HG02642 (cell line): ENCODE results near the gene INSYN2A.

ENCODE experiments used
- ATAC-seq: cut with Tn5 transposase; IDR thresholded peaks from one replicate; pipeline ENCODE4 v1.9.1; 2021; ENCODE audit warnings: mild to moderate bottlenecking; ENCODE audit not compliant: unreplicated experiment, poor library complexity

The INSYN2A gene, protein sequence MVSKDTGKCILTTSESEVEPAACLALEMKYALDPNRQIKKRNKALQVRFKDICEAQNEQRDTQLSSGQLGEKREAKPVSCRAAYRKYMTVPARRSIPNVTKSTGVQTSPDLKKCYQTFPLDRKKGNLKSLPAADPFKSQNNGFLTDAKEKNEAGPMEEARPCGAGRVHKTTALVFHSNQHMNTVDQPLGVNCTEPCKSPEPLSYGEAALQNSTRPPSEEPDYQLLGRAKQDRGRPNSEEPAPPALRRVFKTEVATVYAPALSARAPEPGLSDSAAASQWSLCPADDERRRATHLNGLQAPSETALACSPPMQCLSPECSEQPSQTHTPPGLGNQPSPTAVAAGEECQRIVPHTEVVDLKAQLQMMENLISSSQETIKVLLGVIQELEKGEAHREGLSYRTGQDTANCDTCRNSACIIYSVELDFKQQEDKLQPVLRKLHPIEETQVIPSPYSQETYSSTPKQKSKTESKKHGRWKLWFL

GRCh38 chr10:127196282-127197153, at the start of gene INSYN2A:
Gene INSYN2A, minus strand, starts transcription at chr10:127196591. Its CDS starts 20,196 bp downstream, at chr10:127176395.
- ATAC-seq: no peak

GRCh38 chr10:127245456-127245855, 49.1 kb upstream of the INSYN2A start:
- ATAC-seq: no peak

- ATAC-seq: no peak
Measured at GRCh38 chr10:127243490-127244272, 47.3 kb upstream of the INSYN2A start.

GRCh38 chr10:127242914-127243313, 46.5 kb upstream of the INSYN2A start:
- no peak for ATAC-seq

DNA sequence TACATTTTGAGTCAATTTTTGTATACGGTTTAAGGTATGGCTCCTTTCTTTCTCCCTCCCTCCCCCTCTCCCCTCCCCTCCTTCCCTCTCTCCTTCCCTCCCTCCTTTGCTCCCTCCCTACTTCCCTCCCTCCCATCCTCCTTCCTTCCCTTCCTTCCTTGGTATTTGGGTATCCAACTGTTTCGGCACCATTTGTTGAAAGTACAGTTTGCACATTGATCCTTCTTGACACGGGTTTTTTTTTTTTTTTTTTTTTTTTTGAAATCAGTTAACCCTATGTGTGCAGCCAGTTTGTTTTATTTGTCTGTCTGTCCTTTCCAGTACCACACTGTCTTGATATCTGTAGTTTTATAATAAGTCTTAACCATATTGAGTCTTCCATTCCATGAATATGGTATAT, 39.9 kb upstream of the INSYN2A start:
- no peak for ATAC-seq

- ATAC-seq: no peak
Measured at GRCh38 chr10:127234306-127234800, 38.0 kb upstream of the INSYN2A start.

DNA sequence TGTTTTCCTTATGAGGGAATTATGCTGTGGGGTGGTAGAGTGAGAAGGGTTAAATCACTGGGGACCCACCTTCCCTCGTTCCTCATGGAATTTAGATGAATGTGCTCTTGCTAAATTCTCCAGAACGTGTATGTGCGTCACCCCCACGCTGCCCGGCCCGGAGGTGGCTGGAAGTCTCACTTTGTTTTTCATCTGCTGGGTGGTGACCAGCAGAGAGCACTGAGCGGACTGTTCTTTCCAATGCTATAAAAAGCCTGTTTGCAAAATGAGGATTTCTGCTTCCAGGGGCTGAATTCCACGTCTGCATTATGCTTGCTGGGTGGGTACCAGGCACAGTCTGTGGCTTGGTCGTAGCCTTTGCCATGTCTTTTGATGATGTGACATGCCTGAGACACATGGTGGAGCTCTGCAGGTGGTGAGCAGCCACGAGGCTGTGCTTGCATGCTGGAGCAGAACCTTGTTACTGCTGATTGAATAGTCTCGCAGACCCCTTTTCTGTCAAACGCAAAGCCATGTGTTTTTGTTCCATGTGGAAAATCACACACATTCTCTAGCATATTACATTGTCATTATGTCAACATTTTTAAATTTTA, 31.9 kb upstream of the INSYN2A start:
- ATAC-seq: no peak

DNA sequence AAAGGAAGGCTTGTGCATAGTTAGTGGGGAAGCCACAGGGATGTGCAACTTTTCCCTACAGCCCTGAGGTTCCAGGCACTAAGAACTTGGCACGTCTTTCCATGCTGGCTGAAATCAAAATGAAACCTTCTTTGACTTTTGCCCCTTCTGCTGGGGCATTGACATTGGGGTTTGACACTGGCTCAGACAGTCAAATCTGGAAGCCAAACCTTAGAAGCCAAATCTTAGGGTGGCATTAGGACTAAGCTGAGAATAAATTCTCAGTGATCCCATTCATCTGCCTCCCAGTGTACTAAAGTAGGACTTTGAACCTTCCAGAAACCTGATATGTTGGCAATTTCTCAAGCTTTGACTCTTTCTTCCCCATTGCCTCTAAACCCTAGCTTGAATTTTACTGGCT, 31.3 kb upstream of the INSYN2A start:
- ATAC-seq: no peak

- ATAC-seq: no peak
Measured at GRCh38 chr10:127227027-127227426, 30.6 kb upstream of the INSYN2A start.

DNA sequence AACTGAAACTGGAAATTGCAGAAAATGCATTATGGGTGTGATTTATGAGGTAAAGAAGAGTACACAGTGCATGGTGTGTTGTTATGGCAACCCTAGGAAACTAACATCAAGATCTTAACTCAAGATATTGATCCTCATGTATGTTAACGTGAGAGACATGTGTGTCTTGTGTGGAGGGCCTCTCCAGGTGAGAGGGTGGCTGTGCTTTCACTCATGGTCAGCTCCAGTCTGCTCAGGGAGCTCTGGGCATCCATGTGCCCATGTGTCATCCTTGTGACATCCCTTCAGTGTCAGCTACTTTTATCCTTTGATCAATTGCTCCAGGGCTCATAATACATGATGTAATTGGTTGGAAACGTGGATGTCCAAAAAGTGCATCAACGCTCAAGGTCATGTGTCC, 24.9 kb upstream of the INSYN2A start:
- no peak for ATAC-seq

GRCh38 chr10:127218658-127219057, 22.3 kb upstream of the INSYN2A start:
- ATAC-seq: no peak

GRCh38 chr10:127216786-127217185, 20.4 kb upstream of the INSYN2A start:
- no peak for ATAC-seq

- ATAC-seq: no peak
Measured at GRCh38 chr10:127216274-127216673, 19.9 kb upstream of the INSYN2A start.

DNA sequence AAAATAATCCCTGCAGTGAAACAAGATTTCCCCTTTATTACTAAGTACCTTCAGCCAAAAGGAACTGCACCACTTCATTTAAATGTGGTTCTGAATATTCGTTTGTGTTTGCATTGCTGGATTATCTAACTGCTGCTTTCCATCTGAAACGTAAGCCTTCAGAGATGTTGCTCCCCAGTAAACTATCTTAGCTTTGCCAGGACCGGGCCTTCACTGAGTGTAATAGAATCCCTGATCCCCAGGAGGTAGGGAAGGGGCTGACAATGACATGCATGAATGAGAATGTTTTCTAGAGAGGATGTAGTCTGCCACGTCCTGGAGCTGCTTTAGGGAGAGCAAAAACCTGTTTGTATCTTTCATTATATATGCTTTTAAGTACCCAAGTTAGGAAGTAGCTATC, 19.5 kb upstream of the INSYN2A start:
- ATAC-seq: no peak

DNA sequence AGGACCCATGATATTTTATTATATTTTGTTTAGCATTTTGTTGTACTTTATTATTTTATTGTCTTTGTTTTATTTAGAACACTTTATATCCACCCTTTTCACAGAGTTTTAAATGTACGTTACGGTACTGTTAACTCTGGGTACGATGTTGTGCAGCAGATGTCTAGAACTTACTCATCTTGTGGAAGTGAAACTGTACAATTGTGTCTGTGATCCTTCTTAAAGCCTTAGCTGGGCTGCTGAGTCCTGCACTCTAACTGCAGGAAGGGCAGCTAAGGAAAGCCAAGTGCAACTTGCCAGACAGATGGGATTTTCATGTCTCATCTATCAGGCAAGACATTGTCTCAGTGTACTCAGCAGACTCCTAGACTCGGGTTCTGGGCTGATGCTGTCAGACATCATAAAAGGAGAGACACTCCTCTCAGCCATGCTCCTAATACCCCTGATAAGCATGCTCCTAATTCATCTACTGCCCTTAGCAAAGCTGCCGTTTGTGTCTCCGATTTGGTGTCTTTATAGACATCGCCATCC, 14.6 kb upstream of the INSYN2A start:
- ATAC-seq: no peak

GRCh38 chr10:127207081-127207480, 10.7 kb upstream of the INSYN2A start:
- no peak for ATAC-seq

- ATAC-seq: no peak
Measured at GRCh38 chr10:127203067-127203466, 6.7 kb upstream of the INSYN2A start.

- no peak for ATAC-seq
Measured at GRCh38 chr10:127200646-127201045, 4.3 kb upstream of the INSYN2A start.

DNA sequence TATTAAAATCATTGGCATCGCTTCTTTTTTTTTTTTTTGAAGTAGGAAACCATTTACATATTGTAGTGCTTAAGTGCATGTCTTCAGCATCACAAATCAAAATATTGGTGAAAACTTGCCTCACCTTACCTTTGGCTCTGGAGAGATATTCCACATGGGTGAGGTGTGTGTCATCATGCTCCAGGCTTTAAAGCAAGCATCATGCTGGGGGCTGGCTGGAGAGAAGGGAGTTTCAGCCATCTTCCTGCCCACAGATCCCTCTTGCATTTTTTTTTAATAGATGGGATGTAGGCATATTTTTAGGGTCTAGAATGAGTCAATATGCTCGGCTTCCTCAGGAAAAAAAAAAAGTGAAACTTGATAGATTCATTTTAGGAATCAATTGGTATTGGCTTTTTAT, 2.3 kb upstream of the INSYN2A start:
- no peak for ATAC-seq

GRCh38 chr10:127198307-127198706, 1.9 kb upstream of the INSYN2A start:
- no peak for ATAC-seq
